T-helper 22 cell (primary cell): ENCODE results near the gene ADGRG3.

Source experiments
- DNase-seq: peaks from one replicate; pipeline ENCODE4 v3.0.0-alpha.2; 2020; ENCODE audit warnings: low read depth

Gene ADGRG3

GRCh38 chr16:57681950-57682728 is 14.0 kb downstream of the ADGRG3 start:
- no peak for DNase-seq

DNA sequence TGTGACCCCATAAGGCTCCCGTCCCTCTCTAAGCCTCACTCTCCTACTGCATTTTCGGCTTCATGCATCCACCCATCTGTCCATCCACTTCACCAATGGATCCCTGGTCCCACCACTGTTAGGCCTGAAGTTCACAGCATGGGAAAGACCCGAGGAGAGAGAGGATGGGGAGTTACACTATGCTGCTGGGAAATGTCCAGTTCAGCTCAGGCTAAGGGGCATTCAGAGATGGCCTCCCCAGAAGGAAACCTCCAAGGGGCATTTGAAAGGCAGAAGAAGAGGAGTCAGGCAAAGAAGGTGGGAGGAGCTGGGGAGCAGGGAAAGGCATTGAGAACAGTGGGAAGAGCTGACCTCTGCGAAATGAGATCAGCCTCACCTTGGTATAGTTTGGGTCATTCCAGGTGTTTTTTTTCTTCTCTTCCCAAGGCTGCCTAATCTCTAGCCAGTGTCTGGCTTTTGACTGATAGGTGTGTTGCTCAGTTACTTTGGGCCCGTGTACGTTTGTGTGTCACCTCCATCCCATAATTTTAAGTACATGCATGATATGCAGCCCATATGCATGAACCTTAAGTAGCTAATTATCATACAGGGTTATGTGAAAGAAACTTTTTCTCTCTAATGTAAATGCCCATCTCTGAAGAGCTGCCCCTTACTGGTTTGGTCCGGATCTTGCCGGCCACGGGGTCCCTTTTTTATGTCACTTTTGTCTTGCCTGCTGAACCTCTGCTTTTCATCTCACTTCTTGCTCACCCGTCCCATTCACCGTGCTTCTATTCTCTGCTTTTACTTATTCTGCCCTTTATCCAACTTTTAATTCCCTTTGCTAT is 14.9 kb downstream of the ADGRG3 start:
- no peak for DNase-seq

GRCh38 chr16:57683636-57684545 is 15.8 kb downstream of the ADGRG3 start:
- DNase-seq, result no peak

- no peak for DNase-seq
Measured at GRCh38 chr16:57684626-57685358, 16.7 kb downstream of the ADGRG3 start.

- DNase-seq, result no peak
Measured at GRCh38 chr16:57685633-57686032, 17.5 kb downstream of the ADGRG3 start.

GRCh38 chr16:57686577-57686976 is 18.5 kb downstream of the ADGRG3 start:
- no peak for DNase-seq

DNA sequence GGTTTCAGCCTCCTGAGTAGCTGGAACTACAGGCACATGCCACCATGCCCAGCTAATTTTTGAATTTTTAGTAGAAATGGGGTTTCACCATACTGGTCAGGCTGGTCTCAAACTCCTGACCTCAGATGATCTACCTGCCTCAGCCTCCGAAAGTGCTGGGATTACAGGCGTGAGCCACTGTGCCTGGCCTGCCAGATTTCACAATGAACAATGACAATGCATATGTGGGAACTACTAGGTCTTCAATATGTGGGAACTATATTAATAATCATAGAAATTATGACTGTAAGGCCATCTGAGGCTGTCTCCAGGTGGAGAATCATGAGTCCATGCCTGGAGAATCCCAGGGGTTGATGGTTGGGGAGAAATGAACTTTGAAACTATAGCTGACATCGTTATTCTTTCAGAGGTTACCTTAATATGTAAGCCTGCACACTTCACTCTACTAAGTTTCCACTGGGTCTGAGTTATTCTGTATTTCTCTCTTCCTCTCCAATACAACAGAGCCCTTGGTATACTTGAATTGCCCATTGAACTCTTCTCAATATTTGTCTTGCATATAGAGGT is 19.3 kb downstream of the ADGRG3 start:
- DNase-seq, result no peak

DNA sequence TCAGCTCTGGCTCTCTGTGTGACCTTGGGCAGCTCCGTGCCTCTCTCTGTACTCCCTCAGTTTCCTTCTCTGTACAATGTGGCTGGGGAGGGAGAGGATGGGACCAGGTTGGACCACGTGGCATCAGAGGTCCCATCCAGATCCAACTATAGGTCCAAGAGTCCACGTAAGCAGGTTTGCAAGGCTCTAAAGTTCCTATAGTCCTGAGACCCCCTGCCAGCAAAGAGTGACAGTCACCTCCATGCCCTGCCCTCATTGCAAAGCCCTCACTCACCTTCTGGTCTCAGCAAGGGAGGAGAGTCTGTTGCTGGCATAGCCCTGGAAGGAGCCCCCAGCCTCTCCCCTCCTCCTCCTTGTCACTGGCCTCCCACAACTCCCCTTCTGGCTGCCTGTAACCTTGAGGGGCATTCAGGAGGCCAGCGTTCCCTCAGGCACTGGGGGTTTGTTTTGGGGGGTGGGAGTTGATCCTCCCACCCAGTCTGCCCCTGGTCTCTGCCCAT is 20.4 kb downstream of the ADGRG3 start:
- DNase-seq, result no peak

DNA sequence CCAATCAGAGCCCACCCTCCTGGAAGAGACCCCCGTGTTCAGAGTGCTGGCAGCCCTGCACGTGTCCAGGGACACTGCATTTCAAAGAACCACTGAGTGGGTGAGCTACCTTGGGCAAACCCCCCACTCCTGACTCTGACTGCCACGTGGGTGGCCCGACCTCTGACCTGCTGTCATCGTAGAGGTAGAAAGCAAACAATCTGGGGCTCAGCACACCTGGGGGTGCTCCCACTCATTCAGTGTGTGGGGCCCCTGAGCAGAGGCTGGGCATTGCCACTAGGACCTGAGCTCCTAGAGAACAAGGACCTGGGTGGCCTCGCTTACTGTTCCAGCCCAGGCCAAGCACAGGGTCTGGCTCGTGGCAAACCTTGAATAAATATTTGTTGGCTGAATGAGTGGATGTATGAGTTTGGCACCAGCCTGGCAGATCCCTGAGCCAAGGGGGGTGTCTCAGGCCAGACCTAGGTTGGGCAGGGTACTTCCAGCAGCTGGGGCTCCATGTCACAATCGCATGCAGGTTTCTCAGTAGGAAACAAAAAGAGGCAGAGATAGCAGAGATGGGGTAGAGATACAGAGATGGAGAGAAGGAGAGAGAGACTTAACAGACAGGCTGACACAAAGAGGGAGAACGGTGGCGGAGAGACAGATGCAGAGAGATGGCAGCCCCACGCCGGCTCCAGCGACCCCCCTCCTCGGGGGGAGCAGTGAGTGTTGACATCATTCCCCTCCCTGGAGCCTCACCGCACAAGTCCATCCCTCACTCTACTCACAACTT is 21.1 kb downstream of the ADGRG3 start:
- DNase-seq, result no peak

DNA sequence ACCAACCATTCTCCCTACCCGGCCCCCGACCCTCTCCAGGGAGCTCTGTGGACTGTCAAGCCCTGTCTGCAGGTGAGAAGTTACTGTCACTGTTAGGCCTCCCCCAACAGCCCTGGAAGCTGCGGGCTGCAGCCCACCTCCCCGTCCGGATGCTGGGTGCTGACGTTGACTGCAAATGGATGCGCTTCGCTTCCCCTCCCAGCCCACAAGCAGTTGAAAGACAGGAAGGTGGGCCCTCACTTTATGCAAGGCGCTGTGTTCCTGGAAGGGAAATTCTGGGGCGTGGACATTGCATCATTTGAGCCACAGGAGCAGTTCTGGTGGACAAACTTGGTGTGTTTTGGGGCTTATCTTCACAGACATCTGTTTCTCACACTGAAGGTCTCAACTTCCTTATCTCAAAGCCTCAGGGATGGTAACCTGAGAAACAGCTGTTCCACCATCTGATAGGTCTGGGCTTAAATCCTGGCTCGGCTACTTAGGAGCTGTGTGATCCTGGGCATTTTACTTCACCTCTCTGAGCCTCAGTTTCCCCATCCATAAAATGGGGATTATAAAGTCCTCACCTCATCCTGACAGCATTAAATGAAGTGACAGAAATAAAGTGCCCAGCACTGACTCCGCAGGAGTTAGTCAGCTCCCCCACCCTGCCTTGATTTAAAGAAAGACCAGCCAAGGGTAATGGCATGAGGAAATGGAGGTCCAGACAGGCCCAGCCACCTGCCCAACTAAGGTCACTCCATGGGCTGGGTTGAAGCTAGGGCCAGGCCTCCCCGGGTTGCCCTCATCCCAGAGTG is 21.9 kb downstream of the ADGRG3 start:
- DNase-seq, result no peak

DNA sequence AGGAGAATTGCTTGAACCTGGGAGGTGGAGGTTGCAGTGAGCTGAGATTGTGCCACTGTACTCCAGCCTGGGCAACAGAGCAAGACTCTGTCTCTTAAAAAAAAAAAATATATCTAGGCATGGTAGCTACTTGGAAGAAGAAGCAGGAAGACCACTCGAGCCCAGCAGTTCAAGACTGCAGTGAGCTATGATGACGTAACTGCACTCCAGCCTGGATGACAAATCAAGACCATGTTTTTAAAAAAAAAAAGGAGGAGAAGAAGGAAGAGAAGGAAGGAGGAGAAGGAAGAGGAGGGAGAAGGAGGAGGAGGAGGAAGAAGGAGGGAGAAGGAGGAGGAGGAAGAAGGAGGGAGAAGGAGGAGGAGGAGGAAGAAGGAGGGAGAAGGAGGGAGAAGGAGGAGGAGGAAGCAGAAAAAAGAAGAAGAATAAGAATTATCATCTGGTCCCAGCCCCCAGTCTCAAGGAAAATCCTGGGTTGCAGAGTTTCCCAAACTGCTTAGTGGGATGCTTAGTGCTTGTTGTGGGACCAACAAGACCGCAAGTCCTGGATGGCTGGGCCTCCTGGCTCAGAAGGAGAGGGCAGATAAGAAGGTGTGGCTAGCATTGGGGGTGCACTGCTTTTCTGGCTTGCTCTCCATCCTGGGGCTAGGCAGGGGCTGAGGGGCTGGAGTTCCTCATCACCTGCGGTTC is 22.8 kb downstream of the ADGRG3 start:
- no peak for DNase-seq

DNA sequence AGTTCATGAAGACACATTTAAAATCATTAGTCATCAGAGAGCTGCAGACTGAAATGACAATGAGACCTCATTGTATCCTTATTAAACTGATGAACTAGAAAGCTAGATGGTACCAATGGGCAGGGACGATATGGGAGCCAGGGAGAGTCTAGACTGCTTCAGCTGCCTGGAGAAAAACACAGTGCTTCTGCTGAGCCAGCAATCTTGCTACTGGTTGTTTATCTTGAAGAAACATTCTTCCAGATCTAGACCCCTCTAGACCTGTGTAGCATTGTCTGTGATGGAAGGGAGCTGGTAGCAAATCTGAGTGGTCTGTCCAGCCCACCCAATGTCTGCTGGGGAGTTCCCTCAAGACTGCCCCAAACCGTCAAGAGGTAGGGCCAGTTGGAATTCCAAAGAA is 24.5 kb downstream of the ADGRG3 start:
- no peak for DNase-seq

GRCh38 chr16:57693550-57693949 is 25.4 kb downstream of the ADGRG3 start:
- DNase-seq, result no peak

DNA sequence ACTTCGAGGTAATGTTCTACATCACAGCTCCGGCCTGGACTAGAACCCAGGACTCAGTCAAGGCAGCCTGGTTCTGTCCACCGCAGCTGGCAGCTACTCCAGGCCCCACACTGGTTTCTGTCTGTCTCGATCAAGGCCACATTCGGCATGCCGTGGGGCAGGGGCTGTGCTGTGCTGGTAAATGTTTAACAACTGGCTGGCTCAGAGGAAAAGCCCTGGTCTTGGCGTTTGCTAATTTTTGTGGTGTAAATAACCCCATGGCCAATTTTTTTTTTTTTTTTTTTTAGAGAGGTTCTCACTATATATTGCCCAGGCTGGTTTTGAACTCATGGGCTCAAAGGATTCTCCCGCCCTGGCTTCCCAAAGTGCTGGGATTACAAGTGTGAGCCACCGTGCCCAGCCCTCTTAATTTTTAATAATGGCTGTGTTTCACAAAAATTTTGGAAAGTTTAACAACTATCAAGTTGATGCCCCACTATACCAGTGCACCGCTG is 26.2 kb downstream of the ADGRG3 start:
- DNase-seq, result no peak

GRCh38 chr16:57694725-57695679 is 26.9 kb downstream of the ADGRG3 start, which contains the start of gene DRC7:
Gene DRC7, plus strand, starts transcription at chr16:57694806. Its CDS starts 3,144 bp downstream, at chr16:57697950.
- DNase-seq, result no peak

DNA sequence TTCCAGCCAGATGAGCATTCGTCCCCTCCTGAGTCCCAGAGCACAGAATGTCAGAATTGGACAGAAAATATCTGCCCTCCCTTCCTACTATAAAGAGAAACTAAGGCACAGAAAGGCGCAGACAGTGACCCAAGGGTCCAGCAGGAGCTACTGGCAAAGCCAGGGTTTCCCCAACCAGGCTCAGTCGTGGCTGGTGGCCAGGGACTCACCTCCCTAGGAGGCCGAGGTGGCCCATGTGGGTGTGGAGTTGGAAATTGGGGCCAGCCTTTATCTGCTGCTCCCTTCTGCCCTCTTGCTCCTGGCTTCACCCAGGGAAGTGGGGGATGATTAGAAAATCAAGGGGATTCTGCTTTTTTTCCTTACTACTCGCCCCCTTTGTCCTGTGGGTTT is 27.6 kb downstream of the ADGRG3 start:
- no peak for DNase-seq

- DNase-seq, result no peak
Measured at GRCh38 chr16:57696240-57696639, 28.1 kb downstream of the ADGRG3 start.
